PC-9 (cell line): ENCODE data around the gene MMP11. TPM values are rescaled to one million over a fixed set of nuclear protein-coding genes. Genes with fewer than 3 reads are reported as not detected.

ENCODE experiments used
- BruUV-seq: library from RNA; stranded (reverse); fragments of 400-500 nt; replicated peaks from 2 replicates; lab custom pipeline; 2021; lab: Mats Ljungman, UMichigan
- CTCF ChIA-PET: fragments of 300-600 bp; sonication (Branson Sonifier 250); formaldehyde crosslinking; loops from one replicate; lab custom pipeline; 2022; ENCODE audit warnings: antibody characterized with exemption; lab: Charles Lee
- POLR2A ChIA-PET: fragments of 300-600 bp; sonication (Branson Sonifier 250); formaldehyde crosslinking; loops from one replicate; lab custom pipeline; 2022; ENCODE audit warnings: antibody characterized with exemption; ENCODE audit not compliant: unreplicated experiment; lab: Charles Lee
- DNase-seq, 2 experiments: peaks; one replicate each; pipeline versions ENCODE4 v3.0.0 to v3.0.0-alpha.2; 2015 to 2022; ENCODE audit warnings: mixed read lengths in 1 of 2
- H2AFZ ChIP-seq: fragments of 200-600 bp; sonication (generic); 2 replicates; pipeline ENCODE4 v1.8.1; 2017; ENCODE audit warnings: antibody characterized with exemption
- H3F3A ChIP-seq: fragments of 200-600 bp; sonication (generic); 2 replicates; pipeline ENCODE4 v1.8.1; 2017; ENCODE audit warnings: antibody characterized with exemption, mild to moderate bottlenecking, low read depth; ENCODE audit not compliant: insufficient read depth
- H3K27ac ChIP-seq: fragments of 200-600 bp; sonication (generic); 2 replicates; pipeline ENCODE4 v1.6.1; 2016; ENCODE audit warnings: mixed run types
- H3K27me3 ChIP-seq: fragments of 200-600 bp; sonication (generic); 2 replicates; pipeline ENCODE4 v1.6.1; 2016; ENCODE audit warnings: low read depth, mixed run types; ENCODE audit not compliant: insufficient read depth
- H3K36me3 ChIP-seq: fragments of 200-600 bp; sonication (generic); 2 replicates; pipeline ENCODE4 v1.6.1; 2016; ENCODE audit warnings: low read depth, mixed run types
- H3K4me1 ChIP-seq: fragments of 200-600 bp; sonication (generic); replicated peaks from 2 replicates; pipeline ENCODE4 v1.6.1; 2016; ENCODE audit warnings: mixed run types; ENCODE audit not compliant: insufficient read depth
- H3K4me2 ChIP-seq: fragments of 200-600 bp; sonication (generic); 2 replicates; pipeline ENCODE4 v1.6.1; 2017; ENCODE audit warnings: mixed run types
- H3K4me3 ChIP-seq: fragments of 200-600 bp; sonication (generic); 2 replicates; pipeline ENCODE4 v1.6.1; 2016; ENCODE audit warnings: mixed run types
- H3K79me2 ChIP-seq: fragments of 200-600 bp; sonication (generic); 2 replicates; pipeline ENCODE4 v1.6.1; 2017; ENCODE audit warnings: low read depth, mixed run types
- H3K9me2 ChIP-seq: fragments of 200-600 bp; sonication (generic); 2 replicates; pipeline ENCODE4 v1.8.1; 2017; ENCODE audit warnings: mild to moderate bottlenecking; ENCODE audit not compliant: insufficient read depth
- H3K9me3 ChIP-seq: fragments of 200-600 bp; sonication (generic); 2 replicates; pipeline ENCODE4 v1.8.1; 2016; ENCODE audit warnings: low read depth; ENCODE audit not compliant: insufficient read depth
- H4K20me1 ChIP-seq: fragments of 200-600 bp; sonication (generic); 2 replicates; pipeline ENCODE4 v1.8.1; 2017; ENCODE audit not compliant: insufficient read depth
- CTCF ChIP-seq: fragments of 200-600 bp; sonication (generic); conservative IDR thresholded peaks from 2 replicates; pipeline ENCODE4 v1.6.1; 2017; ENCODE audit warnings: mixed run types, antibody characterized with exemption, mild to moderate bottlenecking, moderate library complexity
- EZH2 ChIP-seq: fragments of 200-600 bp; sonication (generic); IDR thresholded peaks from 2 replicates; pipeline ENCODE4 v1.8.0; 2017; ENCODE audit warnings: antibody characterized with exemption, low read depth
- intact Hi-C: fragments of 100-400 bp; cut with micrococcal nuclease; formaldehyde crosslinking; loops from one replicate; pipeline ENCODE4 v1.10.0; 2022; ENCODE audit not compliant: unreplicated experiment
- total RNA-seq: library from RNA; stranded (reverse); gene quantifications from 2 replicates; pipeline ENCODE4 v1.2.3, GENCODE V29; 2021

MMP11 gene
- total RNA-seq, 1 experiment from 2014 or later: 2.4 TPM

GRCh38 chr22:23791738-23792645 is 19.3 kb downstream of the MMP11 start:
- Histone ChIP-seq H3K9me2 (no peaks in the 10 kb centered on the region), H3K4me2 (no peak overlapping the region), H3F3A (no peaks in the 10 kb centered on the region), H3K4me1 (peaks cover 17% of the 10 kb centered on the region), H3K27ac (no peak overlapping the region), H3K79me2 (peaks cover 51% of the 10 kb centered on the region), H3K36me3 (peaks cover 5% of the 10 kb centered on the region; the same call in 1 of the 2 replicates), H2AFZ (no peak overlapping the region), H3K4me3 (no peak overlapping the region), H4K20me1 (peaks cover 52% of the 10 kb centered on the region), H3K27me3 (no peaks in the 10 kb centered on the region), H3K9me3 (no peaks in the 10 kb centered on the region)
- DNase-seq: no peak
- TF ChIP-seq EZH2 (no peak), CTCF (no peak)
- POLR2A ChIA-PET: no interaction called here
- intact Hi-C loops: no loop called here
- CTCF ChIA-PET: no interaction called here
- no TSS peak for BruUV-seq

GRCh38 chr22:23793326-23793725 is 20.7 kb downstream of the MMP11 start:
- H3K36me3 ChIP-seq: peaks cover 5% of the 10 kb centered on the region; the same call in 1 of the 2 replicates
- POLR2A ChIA-PET: no interaction called here

GRCh38 chr22:23796461-23796860 is 23.8 kb downstream of the MMP11 start:
- no peaks in the 10 kb centered on the region for H3K9me3 ChIP-seq
- peaks cover 10% of the 10 kb centered on the region for H3K79me2 ChIP-seq
- no TSS peak for BruUV-seq
- DNase-seq: no peak
- ChIA-PET POLR2A (no interaction called here), CTCF (no interaction called here)
- H3K4me2 ChIP-seq: no peak overlapping the region
- peaks cover 13% of the 10 kb centered on the region for H4K20me1 ChIP-seq
- no peaks in the 10 kb centered on the region for H3K9me2 ChIP-seq
- no peak overlapping the region for H2AFZ ChIP-seq
- H3K27ac ChIP-seq: no peak overlapping the region
- H3K4me3 ChIP-seq: no peak overlapping the region
- intact Hi-C loops: no loop called here
- H3K4me1 ChIP-seq: no peaks in the 10 kb centered on the region
- no peaks in the 10 kb centered on the region for H3F3A ChIP-seq
- peaks cover 5% of the 10 kb centered on the region; the same call in 1 of the 2 replicates for H3K36me3 ChIP-seq
- H3K27me3 ChIP-seq: no peaks in the 10 kb centered on the region
- no peak for TF ChIP-seq EZH2
- TF ChIP-seq CTCF: no peak

More at GRCh38 chr22:23793326-23793725, 20.7 kb downstream of the MMP11 start:
- Histone ChIP-seq H3K4me3 (no peak overlapping the region), H3K27ac (no peak overlapping the region), H3K9me2 (no peaks in the 10 kb centered on the region), H2AFZ (no peak overlapping the region), H4K20me1 (peaks cover 43% of the 10 kb centered on the region), H3K9me3 (no peaks in the 10 kb centered on the region), H3K4me1 (peaks cover 10% of the 10 kb centered on the region), H3F3A (no peaks in the 10 kb centered on the region), H3K79me2 (peaks cover 41% of the 10 kb centered on the region), H3K27me3 (no peaks in the 10 kb centered on the region), H3K4me2 (no peak overlapping the region)
- DNase-seq: no peak
- intact Hi-C loops: no loop called here
- TF ChIP-seq EZH2 (no peak), CTCF (no peak)
- no TSS peak for BruUV-seq
- CTCF ChIA-PET: no interaction called here
